ENCODE data around the gene TYW1B.
"Not testable (repeated sequence)": the region's sequence is repeated elsewhere in the genome, so short reads cannot be mapped to it uniquely, and the experiment has no call there.

The TYW1B gene

DNA sequence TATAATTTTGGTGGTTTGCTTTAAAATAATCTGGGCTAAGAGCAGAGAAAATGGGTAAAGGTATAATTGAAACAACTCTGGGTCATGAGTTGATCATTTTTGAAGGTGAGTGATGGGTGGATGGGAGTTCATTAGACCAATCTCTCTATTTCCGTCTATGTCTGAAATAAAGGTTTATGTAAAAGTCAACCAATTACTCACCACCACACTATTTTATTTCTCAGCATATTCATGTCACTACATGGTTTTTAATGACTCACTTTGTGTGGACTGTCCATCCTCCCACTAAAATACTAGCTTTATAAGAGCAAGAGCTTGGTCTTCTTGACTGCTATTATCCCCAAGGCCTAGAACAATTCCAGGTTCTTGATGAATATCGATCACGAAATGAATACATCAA lies 199.6 kb downstream of the TYW1B start:
- not testable (repeated sequence) for H3K4me3 ChIP-seq (ENCODE audit: low read length); H3K9me3 ChIP-seq (ENCODE audit: insufficient read depth, low read depth, low read length); H3K36me3 ChIP-seq (ENCODE audit: insufficient read depth, low read depth, low read length); H3K27ac ChIP-seq (ENCODE audit: low read length); H3K4me1 ChIP-seq (ENCODE audit: insufficient read depth, low read length); H3K9ac ChIP-seq (ENCODE audit: low read depth, low read length); H3K27me3 ChIP-seq (ENCODE audit: insufficient read depth, low read length)

DNA sequence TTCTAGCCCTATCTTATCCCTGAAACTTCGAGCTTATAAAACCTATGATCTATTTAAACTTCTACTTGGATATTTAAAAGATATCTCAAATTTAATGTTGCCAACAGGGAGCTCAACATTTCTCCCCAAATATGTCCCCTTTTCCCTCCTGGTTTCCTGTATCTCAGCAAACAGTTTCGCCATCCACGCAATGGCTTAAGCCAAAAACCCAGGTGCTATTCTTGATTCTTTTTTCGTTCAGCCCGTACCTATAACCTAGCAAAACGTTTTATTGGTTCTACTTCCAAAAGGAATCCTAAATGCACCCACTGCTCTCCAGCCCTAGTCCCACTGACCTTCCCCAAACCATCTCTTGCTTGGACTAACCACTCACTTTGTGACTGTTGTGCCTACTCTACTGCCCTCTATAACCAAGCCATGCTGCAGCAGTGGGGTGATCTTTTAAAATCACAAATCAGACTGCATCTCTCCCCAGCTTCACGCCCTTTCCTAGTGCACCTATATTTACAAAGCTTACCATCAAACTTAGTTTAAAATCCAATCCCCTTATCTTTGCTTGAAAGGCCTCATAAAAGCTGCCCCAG lies 201.5 kb downstream of the TYW1B start:
- not testable (repeated sequence) for H3K4me3 ChIP-seq (ENCODE audit: low read length); H3K9ac ChIP-seq (ENCODE audit: low read depth, low read length); H3K9me3 ChIP-seq (ENCODE audit: insufficient read depth, low read depth, low read length); H3K27me3 ChIP-seq (ENCODE audit: insufficient read depth, low read length); H3K27ac ChIP-seq (ENCODE audit: low read length); H3K4me1 ChIP-seq (ENCODE audit: insufficient read depth, low read length); H3K36me3 ChIP-seq (ENCODE audit: insufficient read depth, low read depth, low read length)

- not testable (repeated sequence) for H3K36me3 ChIP-seq (ENCODE audit: insufficient read depth, low read depth, low read length); H3K27ac ChIP-seq (ENCODE audit: low read length); H3K9me3 ChIP-seq (ENCODE audit: insufficient read depth, low read depth, low read length); H3K4me3 ChIP-seq (ENCODE audit: low read length); H3K9ac ChIP-seq (ENCODE audit: low read depth, low read length); H3K27me3 ChIP-seq (ENCODE audit: insufficient read depth, low read length)
- H3K4me1 ChIP-seq (ENCODE audit: insufficient read depth, low read length): peaks cover 14% of the 10 kb centered on the region
Measured at GRCh38 chr7:72625721-72626423, 202.1 kb downstream of the TYW1B start.

DNA sequence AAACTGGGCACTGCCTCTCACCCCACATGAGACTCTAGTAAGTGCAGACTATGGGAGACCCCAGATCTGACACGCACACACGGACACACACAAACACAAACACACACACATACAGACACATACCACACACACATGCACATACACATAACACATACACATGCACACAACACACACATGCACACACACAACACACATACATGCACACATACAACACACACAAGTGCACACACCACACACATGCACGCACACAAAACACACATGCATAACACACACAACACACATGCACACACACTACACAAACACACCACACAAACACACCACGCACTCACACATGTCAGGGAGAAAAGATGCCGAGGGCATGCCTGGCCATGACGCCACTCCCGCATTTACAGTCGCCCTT lies 205.5 kb downstream of the TYW1B start:
- no peak overlapping the region for H3K9ac ChIP-seq (ENCODE audit: low read depth, low read length)
- no peak overlapping the region for H3K27ac ChIP-seq (ENCODE audit: low read length)
- H3K4me1 ChIP-seq (ENCODE audit: insufficient read depth, low read length): peaks cover 17% of the 10 kb centered on the region
- H3K9me3 ChIP-seq (ENCODE audit: insufficient read depth, low read depth, low read length): no peaks in the 10 kb centered on the region
- no peak overlapping the region for H3K4me3 ChIP-seq (ENCODE audit: low read length)
- H3K27me3 ChIP-seq (ENCODE audit: insufficient read depth, low read length): no peaks in the 10 kb centered on the region
- no peaks in the 10 kb centered on the region for H3K36me3 ChIP-seq (ENCODE audit: insufficient read depth, low read depth, low read length)

DNA sequence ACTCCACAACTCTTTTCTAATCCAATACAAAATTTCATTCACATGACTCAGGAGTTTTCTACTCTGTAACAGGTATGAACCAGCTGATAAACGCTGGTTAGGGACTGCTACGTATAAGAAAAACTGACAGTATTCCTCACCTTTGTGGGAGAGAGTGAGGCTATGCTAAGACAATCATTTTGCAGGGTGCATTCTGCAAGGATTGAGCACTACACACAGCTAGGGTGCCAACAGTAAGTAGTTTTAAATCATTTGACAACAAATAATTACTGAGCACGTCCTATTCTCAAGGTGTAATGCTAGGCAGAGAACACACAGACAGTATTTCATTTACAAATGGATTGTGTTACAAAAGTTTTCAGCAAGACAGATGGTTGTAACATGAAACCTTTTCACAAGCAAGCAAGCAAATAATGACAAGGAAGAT lies 206.2 kb downstream of the TYW1B start:
- H3K36me3 ChIP-seq (ENCODE audit: insufficient read depth, low read depth, low read length); H3K27ac ChIP-seq (ENCODE audit: low read length); H3K9ac ChIP-seq (ENCODE audit: low read depth, low read length); H3K27me3 ChIP-seq (ENCODE audit: insufficient read depth, low read length); H3K9me3 ChIP-seq (ENCODE audit: insufficient read depth, low read depth, low read length): not testable (repeated sequence)
- H3K4me3 ChIP-seq (ENCODE audit: low read length): 0 out of 2 replicates have a peak overlapping the region, but pooled peaks have one; percentile 11
- H3K4me1 ChIP-seq (ENCODE audit: insufficient read depth, low read length): peaks cover 17% of the 10 kb centered on the region

DNA sequence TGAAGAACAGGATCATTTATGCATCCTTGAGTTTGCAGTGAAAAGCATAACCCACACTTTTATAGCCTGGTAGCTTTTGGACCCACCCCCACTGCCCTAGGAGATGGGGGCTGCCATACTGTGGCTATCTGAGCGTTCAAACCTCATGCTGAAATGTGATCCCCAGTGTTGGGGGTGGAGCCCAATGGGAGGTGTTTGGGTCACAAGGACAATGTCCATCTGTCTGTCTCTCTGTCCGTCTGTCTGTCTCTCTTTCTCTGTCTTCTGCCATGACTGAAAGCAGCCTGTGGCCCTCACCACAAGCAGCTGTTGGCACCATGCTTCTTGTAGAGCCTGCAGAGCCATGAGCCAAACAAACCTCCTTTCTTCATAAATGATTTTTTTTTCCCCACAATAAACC lies 207.1 kb downstream of the TYW1B start:
- H3K27ac ChIP-seq (ENCODE audit: low read length): peak overlapping the region; percentile 55
- H3K27me3 ChIP-seq (ENCODE audit: insufficient read depth, low read length); H3K9ac ChIP-seq (ENCODE audit: low read depth, low read length); H3K4me3 ChIP-seq (ENCODE audit: low read length); H3K9me3 ChIP-seq (ENCODE audit: insufficient read depth, low read depth, low read length); H3K36me3 ChIP-seq (ENCODE audit: insufficient read depth, low read depth, low read length): not testable (repeated sequence)
- H3K4me1 ChIP-seq (ENCODE audit: insufficient read depth, low read length): peaks cover 17% of the 10 kb centered on the region

DNA sequence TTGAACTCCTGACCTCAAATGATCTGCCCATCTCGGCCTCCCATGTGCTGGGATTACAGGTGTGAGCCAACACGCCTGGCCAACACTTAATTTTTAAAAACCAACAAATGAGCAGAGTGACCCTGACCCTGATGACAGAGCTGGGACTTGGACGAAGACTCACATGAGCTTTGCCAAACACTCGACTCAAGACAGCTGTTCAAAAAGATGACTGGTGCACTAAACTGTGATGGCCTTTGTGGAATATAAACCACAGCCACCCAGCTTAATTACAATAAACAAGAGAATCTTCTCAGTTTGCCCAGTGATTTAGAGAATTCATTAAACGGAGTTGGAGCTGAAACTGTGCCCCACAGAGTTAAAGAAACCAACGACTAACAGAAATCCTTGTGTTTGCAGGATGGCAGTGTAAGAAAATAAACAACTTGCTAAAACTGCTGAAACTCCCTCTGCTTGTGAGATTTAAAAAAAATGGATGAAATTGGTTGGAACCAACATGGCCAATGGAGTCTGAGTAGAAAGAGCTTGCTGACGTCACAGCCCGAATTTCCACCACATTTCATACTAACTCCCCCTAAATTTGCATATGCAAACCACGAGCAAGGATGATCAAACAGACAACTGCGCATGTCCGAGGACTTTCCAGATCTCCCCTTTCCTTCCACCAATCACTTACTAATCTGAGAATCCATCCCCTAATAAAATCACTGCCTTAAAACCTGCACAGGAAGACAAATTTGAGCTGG lies 209.4 kb downstream of the TYW1B start:
- H3K4me1 ChIP-seq (ENCODE audit: insufficient read depth, low read length): peaks cover 17% of the 10 kb centered on the region
- not testable (repeated sequence) for H3K27ac ChIP-seq (ENCODE audit: low read length); H3K27me3 ChIP-seq (ENCODE audit: insufficient read depth, low read length); H3K9me3 ChIP-seq (ENCODE audit: insufficient read depth, low read depth, low read length); H3K9ac ChIP-seq (ENCODE audit: low read depth, low read length); H3K36me3 ChIP-seq (ENCODE audit: insufficient read depth, low read depth, low read length); H3K4me3 ChIP-seq (ENCODE audit: low read length)

DNA sequence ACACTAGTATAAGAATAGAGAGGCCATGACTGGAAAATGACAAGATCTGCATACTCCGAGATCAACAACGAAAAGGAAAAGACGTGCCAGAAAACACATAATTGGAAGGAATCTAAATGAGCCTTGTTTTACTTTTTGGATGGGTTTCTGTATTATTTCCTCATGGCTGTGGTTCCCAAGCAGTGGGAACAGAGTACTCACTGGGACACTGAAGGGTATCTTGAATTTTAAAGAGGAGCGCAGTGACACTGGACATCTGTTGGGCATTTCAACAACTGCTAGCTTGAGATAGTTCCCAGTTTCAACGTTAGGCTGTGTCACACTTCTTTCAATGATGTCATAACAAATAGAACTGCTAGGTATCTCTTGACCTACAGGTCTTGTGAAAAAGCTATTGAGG lies 218.2 kb downstream of the TYW1B start:
- H3K36me3 ChIP-seq (ENCODE audit: insufficient read depth, low read depth, low read length); H3K4me1 ChIP-seq (ENCODE audit: insufficient read depth, low read length); H3K27ac ChIP-seq (ENCODE audit: low read length); H3K9me3 ChIP-seq (ENCODE audit: insufficient read depth, low read depth, low read length); H3K4me3 ChIP-seq (ENCODE audit: low read length); H3K9ac ChIP-seq (ENCODE audit: low read depth, low read length); H3K27me3 ChIP-seq (ENCODE audit: insufficient read depth, low read length): not testable (repeated sequence)

DNA sequence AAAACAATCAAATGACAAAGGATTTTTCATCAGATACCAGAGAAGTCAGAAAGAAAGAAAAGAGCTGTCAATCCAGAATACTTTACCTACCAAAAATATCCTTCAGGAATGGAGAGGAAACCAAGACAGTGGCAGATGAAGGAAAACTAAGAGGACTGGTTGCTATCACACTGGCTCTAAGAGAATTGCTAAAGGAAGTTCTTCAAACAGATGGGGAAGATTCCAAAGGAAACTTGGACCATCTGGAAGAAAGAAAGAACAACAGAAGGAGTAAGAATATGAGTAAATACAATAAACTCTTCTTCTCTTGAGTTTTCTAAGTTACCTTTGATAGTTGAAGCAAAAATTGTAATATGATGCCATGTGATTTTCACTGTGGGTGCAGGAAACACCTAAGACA lies 220.0 kb downstream of the TYW1B start:
- H3K9me3 ChIP-seq (ENCODE audit: insufficient read depth, low read depth, low read length); H3K27ac ChIP-seq (ENCODE audit: low read length); H3K9ac ChIP-seq (ENCODE audit: low read depth, low read length); H3K4me3 ChIP-seq (ENCODE audit: low read length); H3K4me1 ChIP-seq (ENCODE audit: insufficient read depth, low read length); H3K27me3 ChIP-seq (ENCODE audit: insufficient read depth, low read length); H3K36me3 ChIP-seq (ENCODE audit: insufficient read depth, low read depth, low read length): not testable (repeated sequence)

- H3K27ac ChIP-seq (ENCODE audit: low read length); H3K36me3 ChIP-seq (ENCODE audit: insufficient read depth, low read depth, low read length); H3K4me3 ChIP-seq (ENCODE audit: low read length); H3K27me3 ChIP-seq (ENCODE audit: insufficient read depth, low read length); H3K9me3 ChIP-seq (ENCODE audit: insufficient read depth, low read depth, low read length); H3K9ac ChIP-seq (ENCODE audit: low read depth, low read length); H3K4me1 ChIP-seq (ENCODE audit: insufficient read depth, low read length): not testable (repeated sequence)
Measured at GRCh38 chr7:72605863-72606431, 222.1 kb downstream of the TYW1B start.

GRCh38 chr7:72604771-72605611 lies 223.0 kb downstream of the TYW1B start:
- H3K9me3 ChIP-seq (ENCODE audit: insufficient read depth, low read depth, low read length); H3K4me1 ChIP-seq (ENCODE audit: insufficient read depth, low read length); H3K4me3 ChIP-seq (ENCODE audit: low read length); H3K9ac ChIP-seq (ENCODE audit: low read depth, low read length); H3K27me3 ChIP-seq (ENCODE audit: insufficient read depth, low read length); H3K27ac ChIP-seq (ENCODE audit: low read length); H3K36me3 ChIP-seq (ENCODE audit: insufficient read depth, low read depth, low read length): not testable (repeated sequence)

Measured in iPS-20b (cell line).